ENCODE results near the gene RSRC1.

Gene RSRC1

DNA sequence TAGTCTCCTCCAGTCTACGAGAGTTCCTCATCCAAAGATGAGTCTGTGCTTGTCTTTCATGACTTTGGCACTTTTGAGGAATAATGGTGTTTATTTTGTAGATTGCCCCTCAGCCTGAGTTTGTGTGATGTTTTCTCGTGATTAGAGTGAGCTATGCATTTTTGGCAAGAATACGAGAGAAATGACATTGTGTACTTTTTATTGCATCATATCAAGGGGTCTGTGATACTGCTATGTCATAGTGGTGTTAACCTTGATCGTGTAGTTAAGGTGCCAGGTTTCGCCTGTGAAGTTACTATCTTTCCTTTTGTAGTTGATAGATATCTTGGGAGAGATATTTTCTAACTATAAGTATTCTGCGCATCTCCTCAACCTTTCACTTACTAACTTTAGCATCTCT lies 18.9 kb downstream of the RSRC1 start:
- Histone ChIP-seq H3K9ac (ENCODE audit: low read length) (no peak overlapping the region), H3K27me3 (ENCODE audit: low read depth, low read length) (no peaks in the 10 kb centered on the region), H3K79me2 (ENCODE audit: low read length) (no peaks in the 10 kb centered on the region), H3K9me3 (ENCODE audit: insufficient read depth, low read length) (0 out of 2 replicates have a peak, but pooled peaks cover 4% of the 10 kb centered on the region), H3K27ac (ENCODE audit: low read length) (no peak overlapping the region), H4K20me1 (ENCODE audit: insufficient read depth, low read length) (no peaks in the 10 kb centered on the region), H3K4me3 (ENCODE audit: low read length) (no peak overlapping the region), H3K4me2 (ENCODE audit: low read length) (no peak overlapping the region), H3K4me1 (ENCODE audit: low read length) (no peaks in the 10 kb centered on the region), H3K36me3 (replicated peaks; ENCODE audit: low read depth, low read length) (peaks cover 49% of the 10 kb centered on the region), H2AFZ (ENCODE audit: low read depth, low read length) (no peak overlapping the region)
- TF ChIP-seq, protein P1, sequence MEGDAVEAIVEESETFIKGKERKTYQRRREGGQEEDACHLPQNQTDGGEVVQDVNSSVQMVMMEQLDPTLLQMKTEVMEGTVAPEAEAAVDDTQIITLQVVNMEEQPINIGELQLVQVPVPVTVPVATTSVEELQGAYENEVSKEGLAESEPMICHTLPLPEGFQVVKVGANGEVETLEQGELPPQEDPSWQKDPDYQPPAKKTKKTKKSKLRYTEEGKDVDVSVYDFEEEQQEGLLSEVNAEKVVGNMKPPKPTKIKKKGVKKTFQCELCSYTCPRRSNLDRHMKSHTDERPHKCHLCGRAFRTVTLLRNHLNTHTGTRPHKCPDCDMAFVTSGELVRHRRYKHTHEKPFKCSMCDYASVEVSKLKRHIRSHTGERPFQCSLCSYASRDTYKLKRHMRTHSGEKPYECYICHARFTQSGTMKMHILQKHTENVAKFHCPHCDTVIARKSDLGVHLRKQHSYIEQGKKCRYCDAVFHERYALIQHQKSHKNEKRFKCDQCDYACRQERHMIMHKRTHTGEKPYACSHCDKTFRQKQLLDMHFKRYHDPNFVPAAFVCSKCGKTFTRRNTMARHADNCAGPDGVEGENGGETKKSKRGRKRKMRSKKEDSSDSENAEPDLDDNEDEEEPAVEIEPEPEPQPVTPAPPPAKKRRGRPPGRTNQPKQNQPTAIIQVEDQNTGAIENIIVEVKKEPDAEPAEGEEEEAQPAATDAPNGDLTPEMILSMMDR (IDR thresholded peaks at IDR 0.05; ENCODE audit: low read depth, low read length) = no peak
- no peak for TF ChIP-seq EZH2phosphoT487 (IDR thresholded peaks at IDR 0.05; ENCODE audit: low read depth)

- Histone ChIP-seq H2AFZ (ENCODE audit: low read depth, low read length) (no peak overlapping the region), H4K20me1 (ENCODE audit: insufficient read depth, low read length) (no peaks in the 10 kb centered on the region), H3K4me2 (ENCODE audit: low read length) (no peak overlapping the region), H3K9me3 (ENCODE audit: insufficient read depth, low read length) (no peaks in the 10 kb centered on the region), H3K79me2 (ENCODE audit: low read length) (no peaks in the 10 kb centered on the region), H3K27me3 (ENCODE audit: low read depth, low read length) (no peaks in the 10 kb centered on the region), H3K4me1 (ENCODE audit: low read length) (no peaks in the 10 kb centered on the region), H3K36me3 (replicated peaks; ENCODE audit: low read depth, low read length) (peaks cover 17% of the 10 kb centered on the region), H3K4me3 (ENCODE audit: low read length) (no peak overlapping the region), H3K9ac (ENCODE audit: low read length) (no peak overlapping the region), H3K27ac (ENCODE audit: low read length) (no peak overlapping the region)
- TF ChIP-seq, protein P1 (IDR thresholded peaks at IDR 0.05; ENCODE audit: low read depth, low read length) = no peak
- no peak for TF ChIP-seq EZH2phosphoT487 (IDR thresholded peaks at IDR 0.05; ENCODE audit: low read depth)
Observed at GRCh38 chr3:158134363-158134762, 24.5 kb downstream of the RSRC1 start.

DNA sequence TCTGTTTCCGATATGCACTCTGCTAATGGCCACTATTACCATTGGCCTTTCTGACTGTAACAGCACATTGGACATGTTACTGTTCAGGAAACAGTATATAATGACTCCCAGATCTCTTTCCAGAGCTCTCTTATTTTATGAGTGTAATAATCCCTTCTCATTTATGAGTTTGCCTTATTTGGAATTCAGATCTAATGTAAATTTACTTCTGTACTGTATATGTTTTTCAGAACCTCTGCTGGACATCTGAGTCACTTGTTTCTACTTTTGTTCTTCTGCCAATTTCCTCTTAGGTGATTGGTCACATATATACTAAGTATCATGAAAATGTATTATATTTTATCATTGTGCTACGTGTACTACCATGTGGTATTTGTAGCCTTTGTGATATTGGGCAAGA lies 30.5 kb downstream of the RSRC1 start:
- H3K4me2 ChIP-seq (ENCODE audit: low read length) = no peak overlapping the region
- H3K9me3 ChIP-seq (ENCODE audit: insufficient read depth, low read length) = no peaks in the 10 kb centered on the region
- no peak overlapping the region for H3K9ac ChIP-seq (ENCODE audit: low read length)
- H3K36me3 ChIP-seq (replicated peaks; ENCODE audit: low read depth, low read length) = peaks cover 7% of the 10 kb centered on the region
- H3K27ac ChIP-seq (ENCODE audit: low read length) = no peak overlapping the region
- no peaks in the 10 kb centered on the region for H4K20me1 ChIP-seq (ENCODE audit: insufficient read depth, low read length)
- H3K4me1 ChIP-seq (ENCODE audit: low read length) = no peaks in the 10 kb centered on the region
- TF ChIP-seq, protein P1 (IDR thresholded peaks at IDR 0.05; ENCODE audit: low read depth, low read length) = no peak
- no peak for TF ChIP-seq EZH2phosphoT487 (IDR thresholded peaks at IDR 0.05; ENCODE audit: low read depth)
- no peak overlapping the region for H3K4me3 ChIP-seq (ENCODE audit: low read length)
- no peak overlapping the region for H2AFZ ChIP-seq (ENCODE audit: low read depth, low read length)
- H3K79me2 ChIP-seq (ENCODE audit: low read length) = no peaks in the 10 kb centered on the region
- no peaks in the 10 kb centered on the region for H3K27me3 ChIP-seq (ENCODE audit: low read depth, low read length)

DNA sequence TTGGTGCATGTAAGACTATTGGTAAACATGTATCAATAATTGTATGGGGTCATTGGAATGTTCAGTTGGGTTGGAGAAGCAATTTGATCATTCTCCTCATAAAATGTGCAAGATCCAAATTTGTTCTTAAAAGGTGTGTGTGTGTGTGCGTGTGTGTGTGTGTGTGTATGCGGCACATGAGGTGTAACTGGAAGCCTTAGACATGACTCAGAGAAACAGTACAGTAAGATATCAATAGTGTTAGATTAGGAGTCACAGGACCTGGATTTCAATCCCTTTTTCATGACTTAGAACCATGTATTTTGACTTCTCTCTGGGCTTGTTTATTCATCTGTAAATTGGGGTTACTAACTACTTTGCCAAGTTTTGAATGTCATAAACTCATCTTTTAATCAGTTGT lies 38.3 kb downstream of the RSRC1 start:
- Histone ChIP-seq H3K36me3 (replicated peaks; ENCODE audit: low read depth, low read length) (peaks cover 2% of the 10 kb centered on the region), H3K27me3 (ENCODE audit: low read depth, low read length) (no peaks in the 10 kb centered on the region), H3K27ac (ENCODE audit: low read length) (no peak overlapping the region), H3K4me2 (ENCODE audit: low read length) (no peak overlapping the region), H3K9ac (ENCODE audit: low read length) (no peak overlapping the region), H3K4me3 (ENCODE audit: low read length) (no peak overlapping the region), H3K79me2 (ENCODE audit: low read length) (no peaks in the 10 kb centered on the region), H3K9me3 (ENCODE audit: insufficient read depth, low read length) (no peaks in the 10 kb centered on the region), H3K4me1 (ENCODE audit: low read length) (peaks cover 3% of the 10 kb centered on the region; the same call in 1 of the 2 replicates), H2AFZ (ENCODE audit: low read depth, low read length) (no peak overlapping the region), H4K20me1 (ENCODE audit: insufficient read depth, low read length) (no peaks in the 10 kb centered on the region)
- no peak for TF ChIP-seq EZH2phosphoT487 (IDR thresholded peaks at IDR 0.05; ENCODE audit: low read depth)
- TF ChIP-seq, protein P1 (IDR thresholded peaks at IDR 0.05; ENCODE audit: low read depth, low read length) = no peak
